HFFc6 (cell line): ENCODE data around the gene FOLR2. TPM values are rescaled to one million over a fixed set of nuclear protein-coding genes. Genes with fewer than 3 reads are reported as not detected.

Experiments
- DNase-seq: peaks from one replicate; pipeline ENCODE4 v3.0.0-alpha.2; 2018
- H3K27ac Mint-ChIP-seq: 2 replicates; pipeline ENCODE4 v1.8.0; 2020; ENCODE audit warnings: mild to moderate bottlenecking, mixed read lengths
- H3K27me3 Mint-ChIP-seq: 2 replicates; pipeline ENCODE4 v1.8.0; 2021; ENCODE audit warnings: mild to moderate bottlenecking, moderate library complexity, mixed read lengths; ENCODE audit not compliant: insufficient read depth
- H3K36me3 Mint-ChIP-seq: 2 replicates; pipeline ENCODE4 v1.8.0; 2021; ENCODE audit warnings: low read depth, mixed read lengths
- H3K4me1 Mint-ChIP-seq: 2 replicates; pipeline ENCODE4 v1.8.0; 2020; ENCODE audit warnings: low read depth, mixed read lengths
- H3K4me3 Mint-ChIP-seq: 2 replicates; pipeline ENCODE4 v1.8.0; 2020; ENCODE audit warnings: mild to moderate bottlenecking, moderate library complexity, mixed read lengths
- H3K9me3 Mint-ChIP-seq: 2 replicates; pipeline ENCODE4 v1.8.0; 2020; ENCODE audit warnings: mild to moderate bottlenecking, mixed read lengths
- CTCF ChIP-seq: fragments of 200-600 bp; sonication (generic); IDR thresholded peaks from 2 replicates; pipeline ENCODE4 v1.5.0; 2021; ENCODE audit warnings: antibody characterized with exemption, mild to moderate bottlenecking
- total RNA-seq, 6 experiments: library from RNA; stranded (reverse); fragmentation: NEBNext Ultra II Directional; extraction: Animal tissue kit (Norgen Biotek cat#: 25700); gene quantifications; 2 replicates in 1 of 6; 3 replicates in 5 of 6; pipeline ENCODE4 v1.2.3, GENCODE V29; 2021

The FOLR2 gene
- total RNA-seq, 6 experiments from 2014 or later = not detected

DNA sequence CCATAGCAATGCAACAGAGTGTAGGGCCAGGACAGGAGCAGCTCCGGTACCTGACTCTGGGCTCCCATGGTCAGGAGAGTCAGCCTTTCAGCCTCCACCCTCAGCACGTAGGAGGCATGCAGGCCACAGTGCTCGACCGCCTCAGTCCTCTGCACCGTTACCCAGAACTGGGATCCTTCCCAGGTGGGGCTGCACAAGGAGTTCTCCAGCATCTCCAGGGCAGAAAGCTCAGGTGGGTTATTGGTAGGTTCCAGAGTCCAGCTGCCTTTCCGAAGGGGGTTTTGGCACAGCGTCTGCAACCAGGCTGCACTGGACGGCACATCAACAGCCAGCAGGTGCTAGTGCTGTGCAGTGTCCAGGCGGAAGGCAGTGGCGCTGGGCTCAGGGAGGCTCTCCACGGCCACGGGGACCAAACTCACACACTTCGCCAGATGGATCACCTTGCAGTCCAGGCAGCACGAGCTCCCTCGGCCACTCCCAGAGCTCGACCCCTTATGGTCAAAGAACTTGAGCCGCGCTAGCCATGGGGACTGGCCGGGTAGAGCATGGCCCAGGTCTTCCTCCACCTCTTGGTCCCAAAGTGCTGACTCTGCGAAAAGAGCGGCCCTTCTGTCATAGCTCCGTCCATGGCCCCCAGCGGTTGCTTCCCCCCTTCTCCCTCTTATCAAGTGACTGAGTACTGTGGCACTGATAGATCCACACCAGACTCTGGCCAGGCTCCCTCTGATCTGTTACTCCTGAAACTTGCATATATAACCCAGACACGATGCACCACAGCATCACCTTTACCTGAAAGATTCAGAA is 34.3 kb downstream of the FOLR2 start:
- H3K4me3 Mint-ChIP-seq = no peak overlapping the region
- no peaks in the 10 kb centered on the region for H3K36me3 Mint-ChIP-seq
- no peaks in the 10 kb centered on the region for H3K4me1 Mint-ChIP-seq
- no peak for TF ChIP-seq CTCF
- DNase-seq = no peak
- H3K9me3 Mint-ChIP-seq = no peaks in the 10 kb centered on the region; the same call in 1 of the 2 replicates
- H3K27me3 Mint-ChIP-seq = peaks cover 40% of the 10 kb centered on the region
- no peak overlapping the region for H3K27ac Mint-ChIP-seq

DNA sequence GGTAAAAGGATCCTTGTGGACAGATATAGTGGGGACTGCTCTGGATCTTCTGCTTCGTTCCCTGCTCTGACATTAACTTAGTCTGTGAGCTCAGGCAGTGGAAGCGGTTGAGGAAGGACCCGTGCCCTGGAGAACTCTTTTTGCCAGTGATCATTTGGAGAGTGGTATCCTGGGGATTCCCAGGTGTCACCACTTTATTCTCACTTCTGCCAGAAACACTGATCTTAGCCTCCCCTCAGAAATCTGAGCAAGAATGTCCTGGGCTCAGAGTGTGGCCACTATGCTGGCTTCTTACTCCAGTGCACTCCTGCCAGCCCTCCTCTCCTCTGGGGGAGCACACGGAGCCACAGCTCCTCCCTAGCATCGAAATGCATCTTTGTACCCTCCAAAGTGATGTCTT is 35.0 kb downstream of the FOLR2 start:
- no peaks in the 10 kb centered on the region for H3K36me3 Mint-ChIP-seq
- H3K9me3 Mint-ChIP-seq = no peaks in the 10 kb centered on the region; the same call in 1 of the 2 replicates
- DNase-seq = no peak
- peaks cover 41% of the 10 kb centered on the region for H3K27me3 Mint-ChIP-seq
- no peak overlapping the region for H3K27ac Mint-ChIP-seq
- no peak overlapping the region for H3K4me3 Mint-ChIP-seq
- no peaks in the 10 kb centered on the region for H3K4me1 Mint-ChIP-seq
- no peak for TF ChIP-seq CTCF

DNA sequence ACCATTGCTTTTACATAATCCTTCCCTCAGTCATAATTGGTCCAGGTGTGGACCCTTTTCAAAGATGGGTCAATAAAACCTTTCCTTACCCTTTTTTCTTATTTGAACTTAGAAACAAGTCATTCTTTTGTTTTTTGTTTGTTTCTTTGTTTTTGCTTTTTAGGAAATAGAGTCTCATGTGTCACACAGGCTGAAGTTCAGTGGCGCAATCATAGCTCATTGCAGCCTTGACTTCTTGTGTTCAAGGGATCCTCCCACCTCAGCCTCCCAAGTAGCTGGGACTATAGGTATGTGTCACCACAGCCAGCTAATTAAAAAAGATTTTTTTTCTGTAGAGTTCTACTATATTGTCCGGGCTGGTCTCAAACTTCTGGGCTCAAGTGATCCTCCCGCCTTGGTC is 36.8 kb downstream of the FOLR2 start:
- H3K27me3 Mint-ChIP-seq = peaks cover 41% of the 10 kb centered on the region
- no peaks in the 10 kb centered on the region for H3K36me3 Mint-ChIP-seq
- DNase-seq = no peak
- H3K4me3 Mint-ChIP-seq = no peak overlapping the region
- H3K27ac Mint-ChIP-seq = no peak overlapping the region
- no peak for TF ChIP-seq CTCF
- peaks cover 5% of the 10 kb centered on the region; the same call in 1 of the 2 replicates for H3K4me1 Mint-ChIP-seq
- H3K9me3 Mint-ChIP-seq = no peaks in the 10 kb centered on the region; the same call in 1 of the 2 replicates

DNA sequence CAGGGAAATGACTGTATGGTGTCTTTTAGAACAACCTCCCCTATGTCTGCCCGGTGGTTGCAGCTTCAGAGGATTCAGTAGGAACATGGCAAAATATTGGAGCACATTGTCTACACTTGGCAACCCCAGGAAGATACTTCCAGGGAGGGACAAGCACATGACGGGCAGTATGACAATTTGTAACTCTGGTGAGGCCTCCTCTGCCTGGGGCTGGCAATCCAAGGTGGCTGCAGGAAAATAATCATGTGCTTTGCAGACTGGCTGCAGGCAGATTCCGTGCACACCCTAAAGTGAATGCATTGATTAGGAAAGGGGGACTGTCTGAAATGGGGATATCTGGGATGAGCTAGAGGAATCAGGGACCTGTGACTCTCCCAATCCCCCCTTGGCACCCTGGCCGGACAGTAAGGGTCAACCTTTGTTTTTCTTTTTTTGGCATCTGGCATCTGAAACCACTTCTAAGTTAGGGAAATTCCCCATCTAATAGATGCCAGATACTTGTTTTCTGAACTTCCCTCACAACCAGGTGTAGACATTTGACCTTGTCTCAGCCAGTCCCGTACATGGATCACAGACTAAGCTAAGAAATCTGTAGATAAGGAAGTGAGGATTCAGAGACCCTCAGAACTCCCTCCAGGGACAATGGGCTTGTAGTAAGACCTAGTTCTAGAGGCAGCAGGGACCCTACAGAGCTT is 37.9 kb downstream of the FOLR2 start:
- no peaks in the 10 kb centered on the region for H3K36me3 Mint-ChIP-seq
- no peak overlapping the region for H3K27ac Mint-ChIP-seq
- no peak overlapping the region for H3K4me3 Mint-ChIP-seq
- TF ChIP-seq CTCF = no peak
- peaks cover 40% of the 10 kb centered on the region for H3K27me3 Mint-ChIP-seq
- no peak for DNase-seq
- no peaks in the 10 kb centered on the region; the same call in 1 of the 2 replicates for H3K9me3 Mint-ChIP-seq
- H3K4me1 Mint-ChIP-seq = peaks cover 5% of the 10 kb centered on the region; the same call in 1 of the 2 replicates

- no peak for TF ChIP-seq CTCF
- no peak for DNase-seq
- Mint-ChIP-seq H3K27ac (no peak overlapping the region), H3K36me3 (no peaks in the 10 kb centered on the region), H3K27me3 (peaks cover 31% of the 10 kb centered on the region), H3K4me1 (peaks cover 8% of the 10 kb centered on the region), H3K4me3 (no peak overlapping the region), H3K9me3 (no peaks in the 10 kb centered on the region; the same call in 1 of the 2 replicates)
Observed at GRCh38 chr11:72257570-72257969, 41.0 kb downstream of the FOLR2 start.
